NT2/D1 (cell line): Measurements from ENCODE around the gene NHS.

Experiments
- SUZ12 ChIP-seq: IDR thresholded peaks from 2 replicates; pipeline ENCODE4 v1.6.1; 2011; ENCODE audit not compliant: insufficient read length, insufficient read depth; ENCODE audit errors: extremely low read depth
- YY1 ChIP-seq: IDR thresholded peaks from 2 replicates; pipeline ENCODE4 v1.6.1; 2011; ENCODE audit not compliant: insufficient read length, insufficient read depth
- ZNF274 ChIP-seq: IDR thresholded peaks from 2 replicates; pipeline ENCODE4 v1.6.1; 2011; ENCODE audit warnings: mild to moderate bottlenecking, low read depth, low read length

DNA sequence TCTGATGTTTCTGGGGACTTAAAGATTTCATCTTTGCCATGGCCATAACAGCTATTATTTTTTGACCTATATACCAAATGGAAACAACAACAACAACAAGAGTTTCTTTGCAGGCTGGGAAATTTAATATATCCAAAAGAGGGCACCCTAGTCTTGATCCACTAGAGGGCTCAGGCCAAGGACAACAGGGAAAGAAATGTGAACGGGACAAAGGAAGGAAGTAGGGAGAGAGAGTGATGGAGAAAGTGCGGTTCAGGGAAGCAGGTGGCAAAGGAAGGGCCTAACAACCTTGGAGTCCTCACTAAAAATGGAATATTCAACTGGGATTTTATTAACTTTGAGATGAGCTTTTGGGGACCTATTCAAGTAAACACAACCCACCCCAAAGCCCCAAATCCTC, 294.5 kb downstream of the NHS start:
- TF ChIP-seq YY1, result no peak
- TF ChIP-seq SUZ12, result no peak
- no peak for TF ChIP-seq ZNF274
